GM23248 (cell line): ENCODE data around the gene DGKQ. TPM values are rescaled to one million over a fixed set of nuclear protein-coding genes. Genes with fewer than 3 reads are reported as not detected.
A peak's percentile ranks its signal among the peaks of the same experiment; 100 is the strongest.

Experiments used
- DNase-seq: peaks from one replicate; pipeline ENCODE4 v3.0.0-alpha.2; 2015
- H2AFZ ChIP-seq: fragments of 200-600 bp; sonication (generic); 2 replicates; pipeline ENCODE4 v1.6.1; 2016; ENCODE audit warnings: antibody characterized with exemption
- H3F3A ChIP-seq: fragments of 200-600 bp; sonication (generic); 2 replicates; pipeline ENCODE4 v1.6.1; 2016; ENCODE audit warnings: mild to moderate bottlenecking, antibody characterized with exemption, mixed run types; ENCODE audit not compliant: insufficient read depth
- H3K27ac ChIP-seq: fragments of 200-600 bp; sonication (generic); 2 replicates; pipeline ENCODE4 v1.5.1; 2016; ENCODE audit warnings: mild to moderate bottlenecking
- H3K27me3 ChIP-seq: fragments of 200-600 bp; sonication (generic); replicated peaks from 2 replicates; pipeline ENCODE4 v1.6.1; 2016; ENCODE audit warnings: mild to moderate bottlenecking; ENCODE audit not compliant: insufficient read depth
- H3K36me3 ChIP-seq: fragments of 200-600 bp; sonication (generic); 2 replicates; pipeline ENCODE4 v1.6.1; 2016; ENCODE audit warnings: low read depth, mild to moderate bottlenecking
- H3K4me1 ChIP-seq: fragments of 200-600 bp; sonication (generic); 2 replicates; pipeline ENCODE4 v1.6.1; 2016; ENCODE audit warnings: mild to moderate bottlenecking; ENCODE audit not compliant: insufficient read depth
- H3K4me2 ChIP-seq: fragments of 200-600 bp; sonication (generic); one replicate; pipeline ENCODE4 v1.6.1; 2016; ENCODE audit warnings: mild to moderate bottlenecking; ENCODE audit not compliant: unreplicated experiment
- H3K4me3 ChIP-seq: fragments of 200-600 bp; sonication (generic); 2 replicates; pipeline ENCODE4 v1.5.1; 2016; ENCODE audit warnings: mild to moderate bottlenecking
- H3K79me2 ChIP-seq: fragments of 200-600 bp; sonication (generic); 2 replicates; pipeline ENCODE4 v1.6.1; 2016; ENCODE audit warnings: mild to moderate bottlenecking; ENCODE audit not compliant: insufficient read depth
- H3K9ac ChIP-seq: fragments of 200-600 bp; sonication (generic); 2 replicates; pipeline ENCODE4 v1.6.1; 2016; ENCODE audit warnings: mild to moderate bottlenecking
- H3K9me2 ChIP-seq: fragments of 200-600 bp; sonication (generic); 2 replicates; pipeline ENCODE4 v1.6.1; 2016; ENCODE audit warnings: mixed run types, mild to moderate bottlenecking, moderate library complexity; ENCODE audit not compliant: insufficient read depth
- H3K9me3 ChIP-seq: fragments of 200-600 bp; sonication (generic); one replicate; pipeline ENCODE4 v1.6.1; 2017; ENCODE audit warnings: low read depth
- H4K20me1 ChIP-seq: fragments of 200-600 bp; sonication (generic); 2 replicates; pipeline ENCODE4 v1.6.0; 2016; ENCODE audit not compliant: insufficient read depth
- EZH2 ChIP-seq: fragments of 200-600 bp; sonication (generic); IDR thresholded peaks from 2 replicates; pipeline ENCODE4 v1.6.1; 2018; ENCODE audit warnings: antibody characterized with exemption, mild to moderate bottlenecking; ENCODE audit not compliant: insufficient read depth, poor library complexity, severe bottlenecking
- EZH2phosphoT487 ChIP-seq: fragments of 200-600 bp; sonication (generic); IDR thresholded peaks from 2 replicates; pipeline ENCODE4 v1.6.1; 2018; ENCODE audit warnings: antibody characterized with exemption, moderate library complexity, mild to moderate bottlenecking, low read depth; ENCODE audit not compliant: insufficient read depth
- WGBS, 2 experiments: methylation state at CpG; one replicate each; pipeline ENCODE4 v1.1.6; 2015 to 2017; ENCODE audit warnings: low lambda C conversion rate in 2 of 2, low coverage in 1 of 2; ENCODE audit errors: missing lambda C conversion rate in 2 of 2; 5-methylcytosine and 5-hydroxymethylcytosine counted together
- in situ Hi-C: fragments of 300-500 bp; cut with MboI; formaldehyde crosslinking; loops from 2 replicates; pipeline ENCODE4 v1.15.0; 2020
- polyA plus RNA-seq: library from polyadenylated mRNA; unstranded; fragments of >200 nt; fragmentation: Nextera tagmentation; extraction: Ambion mirVana; gene quantifications from 2 replicates; pipeline ENCODE4 v1.2.1, GENCODE V29; 2016
- total RNA-seq: library from RNA; depleted of rRNA; stranded (reverse); fragments of >200 nt; shearing (Covaris generic); gene quantifications from 2 replicates; pipeline ENCODE4 v1.2.3, GENCODE V29; 2014

Gene DGKQ
- total and polyA plus RNA-seq, 2 experiments from 2014 or later = 1.9 to 18.2 TPM

- no peaks in the 10 kb centered on the region for H4K20me1 ChIP-seq
- peak; percentile 4 for TF ChIP-seq EZH2
- no peak for TF ChIP-seq EZH2phosphoT487
- H3K9me2 ChIP-seq = no peaks in the 10 kb centered on the region
- peak overlapping the region; percentile 57; the same call in 1 of the 2 replicates for H3K4me3 ChIP-seq
- H3K27me3 ChIP-seq = peaks cover 24% of the 10 kb centered on the region
- H3K79me2 ChIP-seq = no peaks in the 10 kb centered on the region
- no peak overlapping the region for H3K27ac ChIP-seq
- no peaks in the 10 kb centered on the region for H3K36me3 ChIP-seq
- no peak for DNase-seq
- H2AFZ ChIP-seq = no peak overlapping the region
- no peaks in the 10 kb centered on the region for H3K9me3 ChIP-seq
- no peak overlapping the region for H3K4me2 ChIP-seq
- no peak overlapping the region for H3K9ac ChIP-seq
- in situ Hi-C loops = no loop called here
- no peaks in the 10 kb centered on the region for H3F3A ChIP-seq
- 8 to 21% methylated on average over 12 to 25 of the region's 25 CpGs for WGBS, 2 experiments
- no peaks in the 10 kb centered on the region for H3K4me1 ChIP-seq
Measured at GRCh38 chr4:996997-997374, 23.6 kb upstream of the DGKQ start.

GRCh38 chr4:996030-996996 lies 22.9 kb upstream of the DGKQ start:
- H3K4me1 ChIP-seq = no peaks in the 10 kb centered on the region
- WGBS, 2 experiments = 61 to 63% methylated on average over 11 to 15 of the region's 15 CpGs
- DNase-seq = no peak
- TF ChIP-seq EZH2phosphoT487 = no peak
- peak; percentile 59 for TF ChIP-seq EZH2
- no peak overlapping the region for H3K4me2 ChIP-seq
- H3K9me3 ChIP-seq = no peaks in the 10 kb centered on the region
- H3K9me2 ChIP-seq = no peaks in the 10 kb centered on the region
- no peak overlapping the region for H3K9ac ChIP-seq
- no peaks in the 10 kb centered on the region for H4K20me1 ChIP-seq
- no peak overlapping the region for H3K27ac ChIP-seq
- no peak overlapping the region for H2AFZ ChIP-seq
- no peaks in the 10 kb centered on the region for H3K79me2 ChIP-seq
- peaks cover 17% of the 10 kb centered on the region for H3K27me3 ChIP-seq
- in situ Hi-C loops = no loop called here
- no peak overlapping the region for H3K4me3 ChIP-seq
- no peaks in the 10 kb centered on the region for H3K36me3 ChIP-seq
- no peaks in the 10 kb centered on the region for H3F3A ChIP-seq

GRCh38 chr4:995311-996026 lies 22.1 kb upstream of the DGKQ start:
- Histone ChIP-seq H3F3A (no peaks in the 10 kb centered on the region), H3K4me2 (no peak overlapping the region), H3K9ac (no peak overlapping the region), H3K4me3 (no peak overlapping the region), H3K9me2 (no peaks in the 10 kb centered on the region), H3K27me3 (peaks cover 16% of the 10 kb centered on the region; the same call in 1 of the 2 replicates), H3K9me3 (no peaks in the 10 kb centered on the region), H3K27ac (no peak overlapping the region), H3K79me2 (no peaks in the 10 kb centered on the region), H4K20me1 (no peaks in the 10 kb centered on the region), H3K36me3 (no peaks in the 10 kb centered on the region), H2AFZ (no peak overlapping the region), H3K4me1 (no peaks in the 10 kb centered on the region)
- no peak for DNase-seq
- WGBS, 2 experiments = 90 to 92% methylated on average over 22 to 23 of the region's 23 CpGs
- in situ Hi-C loops = no loop called here
- TF ChIP-seq EZH2phosphoT487 (no peak), EZH2 (no peak)

DNA sequence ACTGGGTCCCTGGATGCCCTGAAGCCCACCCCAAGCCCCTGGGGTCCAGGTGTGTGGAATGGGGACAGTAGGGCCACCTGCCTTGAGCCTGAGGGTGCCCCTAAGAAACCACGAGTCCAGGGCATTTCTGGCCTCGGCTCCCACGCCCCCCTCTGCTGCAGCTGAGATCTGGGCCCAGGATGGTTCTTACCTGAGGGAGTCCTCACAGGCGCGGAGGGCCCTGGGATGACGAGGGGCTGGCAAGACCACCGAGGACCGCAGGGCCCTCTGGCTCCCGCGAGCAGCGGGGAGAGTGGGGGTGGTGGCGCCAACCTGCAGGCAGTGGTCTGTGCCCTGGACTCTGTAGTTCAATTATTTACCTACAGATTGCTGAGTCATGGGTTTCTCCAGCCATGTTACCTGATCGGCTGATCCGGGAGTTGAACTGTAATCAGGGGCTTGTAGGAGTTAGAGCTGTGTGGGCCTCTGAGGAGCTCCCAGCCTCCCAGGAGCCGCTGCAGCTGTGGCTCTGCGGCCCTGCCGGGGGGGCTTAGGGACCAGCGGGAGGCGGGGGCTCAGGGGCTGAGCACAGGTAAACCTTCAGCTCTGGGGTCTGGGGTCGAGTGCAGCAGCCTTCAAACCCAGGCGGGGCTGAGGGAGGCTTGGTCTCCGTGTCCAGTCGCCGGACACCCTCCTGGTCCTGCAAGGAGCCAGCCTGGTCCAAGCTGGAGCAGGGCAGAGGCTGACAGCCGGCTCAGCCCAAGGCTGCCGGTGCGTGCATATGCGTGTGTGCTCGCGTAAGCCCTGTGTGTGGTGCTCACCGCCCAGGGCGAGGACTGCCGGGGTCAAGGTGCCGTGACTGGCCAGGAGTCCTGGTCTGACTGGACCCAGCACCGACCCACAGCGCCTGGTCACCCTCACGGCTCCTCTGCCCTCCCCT lies 20.0 kb upstream of the DGKQ start, which contains the start of gene SLC26A1:
Gene SLC26A1 (minus strand): TSS at position 294 of the 919 bp plus-strand sequence. CDS start 1,701 bp downstream, outside the sequence.
- Histone ChIP-seq H3K9ac (no peak within 1 kb of the TSS), H3K36me3 (no peaks in the 10 kb centered on the region), H3K27me3 (peaks cover 14% of the 10 kb centered on the region; the same call in 1 of the 2 replicates), H3K4me1 (no peaks in the 10 kb centered on the region), H3K27ac (no peak within 1 kb of the TSS), H4K20me1 (no peaks in the 10 kb centered on the region), H3K79me2 (no peaks in the 10 kb centered on the region), H3K4me3 (no peak within 1 kb of the TSS), H2AFZ (no peak within 1 kb of the TSS), H3K4me2 (no peak within 1 kb of the TSS), H3F3A (no peaks in the 10 kb centered on the region), H3K9me3 (no peaks in the 10 kb centered on the region), H3K9me2 (no peaks in the 10 kb centered on the region)
- WGBS, 2 experiments = 93 to 94% methylated on average over 36 to 37 of the region's 37 CpGs
- TF ChIP-seq EZH2phosphoT487 = no peak
- in situ Hi-C loops = no loop called here
- DNase-seq = no peak
